Stomach (tissue), 9 donors: ENCODE measurements around the gene ANTXRL. TPM values are rescaled to one million over a fixed set of nuclear protein-coding genes. Genes with fewer than 3 reads are reported as not detected.
"Not testable (repeated sequence)": the region's sequence is repeated elsewhere in the genome, so short reads cannot be mapped to it uniquely, and the experiment has no call there.

ENCODE experiments used
- DNase-seq, 2 donors: peaks; one replicate each; pipeline versions ENCODE4 v3.0.0 to v3.0.0-alpha.2; 2013 to 2019
- H3K27ac ChIP-seq, 5 donors: fragments of 200-600 bp in 4 of 5; sonication (generic) in 4 of 5; one replicate each; pipeline ENCODE4 v1.5.1; 2013 to 2019; ENCODE audit warnings: mild to moderate bottlenecking in 1 of 5, moderate library complexity in 1 of 5
- H3K27me3 ChIP-seq, 3 donors: fragments of 200-600 bp; sonication (generic); one replicate each; pipeline ENCODE4 v1.5.1; 2017 to 2019; ENCODE audit warnings: mixed run types in 1 of 3
- H3K36me3 ChIP-seq, 4 donors: fragments of 200-600 bp; sonication (generic); 1 replicate in 3 of 4; 2 replicates in 1 of 4; pipeline ENCODE4 v1.5.1; 2016 to 2019
- H3K4me1 ChIP-seq, 4 donors: fragments of 200-600 bp; sonication (generic); one replicate each; pipeline ENCODE4 v1.5.1; 2016 to 2019
- H3K4me3 ChIP-seq, 4 donors: fragments of 200-600 bp; sonication (generic) in 3 of 4; one replicate each; pipeline ENCODE4 v1.5.1; 2016 to 2019; ENCODE audit warnings: mild to moderate bottlenecking in 1 of 4
- H3K9me3 ChIP-seq, 4 donors: fragments of 200-600 bp; sonication (generic); one replicate each; pipeline ENCODE4 v1.5.1; 2016 to 2019
- EP300 ChIP-seq: sonication (generic); formaldehyde crosslinking; IDR thresholded peaks from one replicate; pipeline ENCODE4 v1.6.1; 2017; ENCODE audit warnings: antibody characterized with exemption
- POLR2A ChIP-seq, 4 donors: fragments of 450-650 bp; IDR thresholded peaks; one replicate each; pipeline ENCODE4 v1.6.1; 2016; ENCODE audit warnings: antibody characterized with exemption in 4 of 4, control low read depth in 2 of 4, mild to moderate bottlenecking in 1 of 4, moderate library complexity in 1 of 4
- POLR2AphosphoS5 ChIP-seq, 3 donors: sonication (generic); formaldehyde crosslinking; IDR thresholded peaks; one replicate each; pipeline ENCODE4 v1.6.1; 2016; ENCODE audit warnings: antibody characterized with exemption in 3 of 3
- WGBS, 5 donors: extraction: QIAGEN DNeasy Blood & Tissue Kit in 3 of 5; methylation state at CpG; one replicate each; pipeline versions ENCODE4 v1.1.5 to v1.1.7; 2013 to 2018; 5-methylcytosine and 5-hydroxymethylcytosine counted together
- intact Hi-C: fragments of 100-400 bp; cut with DNase I; formaldehyde crosslinking; loops from one replicate; pipeline ENCODE4 v1.15.1; 2023; ENCODE audit warnings: low total_unique reads
- polyA plus RNA-seq, 3 donors: library from polyadenylated mRNA; stranded (reverse); fragments of 200-250 nt; gene quantifications; one replicate each; pipeline ENCODE4 v1.2.3, GENCODE V29; 2013
- total RNA-seq, 5 donors: library from RNA; depleted of rRNA; stranded (reverse); fragments of >200 nt; gene quantifications; one replicate each; pipeline versions ENCODE4 v1.1.0 to v1.2.3, GENCODE V29; 2014 to 2016
- TF ChIP-seq, protein P1 (sequence below), 7 experiments: fragments of 450-650 bp in 4 of 7; fragments of 200-600 bp in 3 of 7; sonication (generic) in 3 of 7; IDR thresholded peaks; one replicate each; pipeline ENCODE4 v1.5.1; 2016 to 2019; ENCODE audit warnings: antibody characterized with exemption in 7 of 7, control low read depth in 2 of 7, mild to moderate bottlenecking in 1 of 7
- donor health status: healthy with polysubstance abuse.
- donor health status: Bipolar disorder and iron deficiency.
- donor health status: healthy.

ANTXRL gene
- total and polyA plus RNA-seq, 8 donors, result not detected

DNA sequence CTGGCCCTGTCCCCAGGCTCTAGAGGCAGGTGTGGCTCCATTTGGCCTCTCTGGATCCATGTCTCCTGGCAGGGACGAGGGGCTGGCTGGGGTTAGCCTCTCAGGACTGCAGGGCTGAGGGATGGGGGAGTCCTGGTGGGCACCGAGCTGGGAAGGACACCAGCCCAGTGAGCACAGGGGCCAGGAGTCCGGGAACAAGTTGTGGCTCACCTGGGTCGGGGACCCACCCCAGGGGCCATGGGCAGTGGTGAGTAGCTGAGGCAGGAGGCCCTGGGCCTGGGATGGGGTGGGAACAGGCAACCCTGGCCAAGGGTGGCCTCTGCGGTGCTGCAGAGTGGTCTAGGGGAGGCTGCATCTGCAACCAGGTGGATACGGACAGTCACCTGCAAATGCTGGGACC, 24.1 kb downstream of the ANTXRL start:
- H3K4me1 ChIP-seq, result no peaks in the 10 kb centered on the region
- no peaks in the 10 kb centered on the region for H3K9me3 ChIP-seq
- TF ChIP-seq, protein P1, sequence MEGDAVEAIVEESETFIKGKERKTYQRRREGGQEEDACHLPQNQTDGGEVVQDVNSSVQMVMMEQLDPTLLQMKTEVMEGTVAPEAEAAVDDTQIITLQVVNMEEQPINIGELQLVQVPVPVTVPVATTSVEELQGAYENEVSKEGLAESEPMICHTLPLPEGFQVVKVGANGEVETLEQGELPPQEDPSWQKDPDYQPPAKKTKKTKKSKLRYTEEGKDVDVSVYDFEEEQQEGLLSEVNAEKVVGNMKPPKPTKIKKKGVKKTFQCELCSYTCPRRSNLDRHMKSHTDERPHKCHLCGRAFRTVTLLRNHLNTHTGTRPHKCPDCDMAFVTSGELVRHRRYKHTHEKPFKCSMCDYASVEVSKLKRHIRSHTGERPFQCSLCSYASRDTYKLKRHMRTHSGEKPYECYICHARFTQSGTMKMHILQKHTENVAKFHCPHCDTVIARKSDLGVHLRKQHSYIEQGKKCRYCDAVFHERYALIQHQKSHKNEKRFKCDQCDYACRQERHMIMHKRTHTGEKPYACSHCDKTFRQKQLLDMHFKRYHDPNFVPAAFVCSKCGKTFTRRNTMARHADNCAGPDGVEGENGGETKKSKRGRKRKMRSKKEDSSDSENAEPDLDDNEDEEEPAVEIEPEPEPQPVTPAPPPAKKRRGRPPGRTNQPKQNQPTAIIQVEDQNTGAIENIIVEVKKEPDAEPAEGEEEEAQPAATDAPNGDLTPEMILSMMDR (IDR thresholded peaks at IDR 0.05), result no peak
- no peak for TF ChIP-seq POLR2AphosphoS5 (IDR thresholded peaks at IDR 0.05)
- no peak for TF ChIP-seq POLR2A (IDR thresholded peaks at IDR 0.05)
- no peak for TF ChIP-seq EP300
- no peaks in the 10 kb centered on the region for H3K36me3 ChIP-seq
- H3K27me3 ChIP-seq, result no peaks in the 10 kb centered on the region
- peak in 1 of 2 donors; percentile 24 for DNase-seq
- no peak overlapping the region for H3K4me3 ChIP-seq
- intact Hi-C loops, result no loop called here
- no peak overlapping the region for H3K27ac ChIP-seq
- WGBS, 5 donors, result 78 to 93% (median 82%) methylated on average over 5 to 6 of the region's 6 CpGs

DNA sequence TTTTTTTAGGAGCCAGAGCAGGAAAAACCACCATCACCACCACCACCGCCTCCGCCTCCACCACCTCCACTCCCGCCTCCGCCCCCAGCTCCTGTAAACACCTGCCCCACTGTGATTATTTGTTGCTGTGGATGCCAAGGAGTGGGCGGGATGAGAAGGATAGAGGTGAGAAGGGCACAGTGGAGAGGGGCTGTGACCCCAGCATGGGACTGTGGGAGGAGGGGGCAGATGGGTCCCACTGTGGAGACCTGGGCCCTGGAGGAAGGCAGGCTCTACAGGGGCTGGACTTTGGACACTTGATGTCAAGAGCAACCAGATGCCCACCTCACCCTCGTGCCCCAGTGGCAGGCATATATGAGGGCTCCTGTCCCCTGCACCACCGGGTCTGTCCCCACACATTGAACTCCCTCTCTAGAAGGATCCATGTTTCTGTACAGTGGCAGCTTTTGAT, 24.7 kb downstream of the ANTXRL start:
- TF ChIP-seq EP300 (no peak), POLR2AphosphoS5 (IDR thresholded peaks at IDR 0.05) (no peak), POLR2A (IDR thresholded peaks at IDR 0.05) (no peak)
- TF ChIP-seq, protein P1 (IDR thresholded peaks at IDR 0.05), result no peak
- intact Hi-C loops, result no loop called here
- Histone ChIP-seq H3K4me1 (no peaks in the 10 kb centered on the region), H3K27ac (no peak overlapping the region), H3K4me3 (no peak overlapping the region), H3K36me3 (no peaks in the 10 kb centered on the region), H3K27me3 (no peaks in the 10 kb centered on the region), H3K9me3 (no peaks in the 10 kb centered on the region)
- WGBS, 5 donors, result 73 to 84% (median 82%) methylated on average over 7 of the region's 7 CpGs
- DNase-seq, result peak in 1 of 2 donors; percentile 17

DNA sequence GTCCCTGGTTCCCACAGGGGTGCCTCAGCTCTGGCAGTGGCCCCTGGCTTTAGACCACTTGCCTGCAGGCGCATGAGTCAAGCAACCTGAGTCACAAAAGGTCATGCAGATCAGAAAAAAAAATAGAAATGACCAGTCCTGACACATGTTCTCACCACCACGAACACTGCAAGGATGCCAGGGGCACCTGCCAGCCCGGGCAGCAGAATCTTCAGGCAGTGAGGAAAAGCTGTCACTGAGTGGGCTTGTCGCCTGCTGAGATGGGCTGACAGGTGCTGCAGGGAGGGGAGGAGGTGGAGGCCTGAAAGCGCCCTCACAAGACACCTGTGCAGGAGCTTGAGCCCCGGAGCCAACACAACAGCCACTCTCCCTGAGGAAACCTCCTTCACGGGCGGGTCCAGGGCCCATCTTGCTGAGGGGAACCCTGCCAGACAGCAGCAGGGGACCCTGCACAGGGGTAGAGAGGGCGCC, 25.2 kb downstream of the ANTXRL start:
- not testable (repeated sequence) for DNase-seq
- 81 to 92% (median 86%) methylated on average over 4 to 9 of the region's 9 CpGs for WGBS, 5 donors

DNA sequence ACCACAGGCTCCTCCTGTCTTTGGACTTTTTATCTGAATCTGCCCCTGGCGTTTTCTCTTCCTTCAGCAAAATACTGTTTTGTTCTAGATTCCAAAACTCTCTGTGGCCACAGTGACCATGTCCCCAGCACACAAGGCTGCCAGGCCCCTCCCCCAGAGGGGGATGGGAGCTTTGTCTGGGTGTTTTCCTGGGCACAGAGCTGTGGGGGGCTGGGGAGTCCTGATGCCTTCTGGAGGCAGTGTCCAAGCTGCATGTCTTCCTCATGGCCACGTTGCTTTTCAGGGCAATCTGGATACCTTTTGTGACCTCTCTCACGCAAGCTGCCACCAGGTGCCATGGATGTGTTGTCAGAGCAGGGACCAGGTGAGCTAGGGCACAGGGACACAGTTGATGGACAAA, 26.2 kb downstream of the ANTXRL start:
- Histone ChIP-seq H3K27ac (no peak overlapping the region), H3K9me3 (no peaks in the 10 kb centered on the region), H3K4me3 (no peak overlapping the region), H3K4me1 (no peaks in the 10 kb centered on the region), H3K36me3 (no peaks in the 10 kb centered on the region), H3K27me3 (no peaks in the 10 kb centered on the region)
- no peak for DNase-seq
- TF ChIP-seq POLR2A (IDR thresholded peaks at IDR 0.05), result no peak
- no peak for TF ChIP-seq POLR2AphosphoS5 (IDR thresholded peaks at IDR 0.05)
- TF ChIP-seq, protein P1 (IDR thresholded peaks at IDR 0.05), result no peak
- TF ChIP-seq EP300, result no peak
- intact Hi-C loops, result no loop called here
- WGBS, 5 donors, result 67 to 85% (median 73%) methylated on average over 1 to 3 of the region's 3 CpGs

More for the DNA sequence above, 25.2 kb downstream of the ANTXRL start:
- H3K4me1 ChIP-seq, intact Hi-C loops, H3K9me3 ChIP-seq, H3K27me3 ChIP-seq, H3K4me3 ChIP-seq, H3K27ac ChIP-seq, H3K36me3 ChIP-seq: not testable (repeated sequence)

DNA sequence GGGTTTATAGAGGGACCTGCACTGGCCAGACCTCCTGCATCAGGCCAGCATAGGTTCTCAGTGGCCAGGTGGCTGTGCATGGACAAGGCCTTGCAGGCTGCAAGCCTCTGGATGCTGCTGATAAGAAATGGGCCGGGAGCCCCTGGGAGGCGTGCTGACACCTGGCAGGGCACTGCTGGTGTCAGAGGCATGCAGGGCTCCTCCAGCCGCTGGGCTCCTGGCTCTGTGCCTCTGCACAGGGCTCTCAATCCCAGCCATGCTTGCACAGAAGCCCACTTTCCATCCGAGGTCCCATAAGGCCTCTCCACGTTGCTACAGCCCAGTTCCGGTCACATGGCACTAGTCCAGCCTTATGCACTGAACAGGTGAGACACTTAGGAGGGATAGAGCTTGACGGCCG, 27.3 kb downstream of the ANTXRL start:
- intact Hi-C loops, result no loop called here
- Histone ChIP-seq H3K4me1 (no peaks in the 10 kb centered on the region), H3K9me3 (no peaks in the 10 kb centered on the region), H3K27me3 (no peaks in the 10 kb centered on the region), H3K27ac (no peak overlapping the region), H3K36me3 (no peaks in the 10 kb centered on the region), H3K4me3 (no peak overlapping the region)
- TF ChIP-seq EP300 (no peak), POLR2AphosphoS5 (IDR thresholded peaks at IDR 0.05) (no peak), POLR2A (IDR thresholded peaks at IDR 0.05) (no peak)
- TF ChIP-seq, protein P1 (IDR thresholded peaks at IDR 0.05), result no peak
- DNase-seq, result peak in 1 of 2 donors; percentile 23
- 69 to 90% (median 82%) methylated on average over 3 to 8 of the region's 8 CpGs for WGBS, 5 donors

DNA sequence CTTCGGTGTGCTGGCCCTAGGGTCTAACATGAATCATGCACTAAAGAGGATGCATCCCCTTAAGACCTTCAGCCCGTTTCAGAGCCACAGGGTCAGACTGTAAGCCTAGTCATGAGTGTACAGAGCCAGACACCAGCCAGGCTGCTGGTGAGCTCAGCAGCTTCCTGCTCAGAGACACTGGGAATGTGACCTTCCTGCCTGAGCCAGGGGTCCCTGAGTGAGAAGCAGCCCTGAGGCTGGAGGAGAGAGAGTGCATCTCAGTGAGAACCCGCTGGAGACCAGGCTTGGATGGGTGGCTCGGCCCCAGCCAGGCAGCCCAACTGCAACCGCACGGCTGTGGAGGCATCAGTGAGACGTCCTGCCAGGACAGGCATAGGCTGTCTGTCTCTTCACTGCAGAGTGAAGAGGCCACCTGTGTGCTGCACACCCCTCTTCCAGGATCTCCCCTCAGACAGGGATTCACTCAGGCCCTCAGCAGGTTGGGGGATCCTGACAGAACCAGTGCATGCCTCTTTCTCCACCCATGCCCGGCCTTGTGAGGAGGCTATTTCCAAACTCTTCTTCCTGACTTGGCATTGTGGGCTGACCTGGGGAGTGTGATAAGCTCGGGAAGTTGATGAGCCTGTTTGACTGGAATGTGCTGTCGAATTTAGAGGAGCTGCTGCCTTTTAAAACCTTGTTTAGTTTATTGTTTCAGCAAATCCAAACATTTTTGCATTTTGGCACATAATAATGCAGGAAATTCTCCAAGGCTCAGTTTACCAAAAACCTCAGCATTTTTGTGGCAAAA, 28.5 kb downstream of the ANTXRL start:
- peak; percentile 61 to 75 for DNase-seq
- intact Hi-C loops, H3K27me3 ChIP-seq, H3K4me1 ChIP-seq, H3K36me3 ChIP-seq, H3K9me3 ChIP-seq, H3K4me3 ChIP-seq, H3K27ac ChIP-seq: not testable (repeated sequence)
- 38 to 64% (median 60%) methylated on average over 5 to 10 of the region's 10 CpGs for WGBS, 5 donors
